Midbrain (tissue), 1 donor: Measurements from ENCODE around the gene PSORS1C1.

Experiments
- DNase-seq: peaks from one replicate; lab custom pipeline; 2025; lab: John Stamatoyannopoulos, UW

Gene PSORS1C1

GRCh38 chr6:31126396-31127175 is 12.0 kb downstream of the PSORS1C1 start:
- no peak for DNase-seq

- DNase-seq = peak; percentile 20
Measured at GRCh38 chr6:31128093-31128676, 13.6 kb downstream of the PSORS1C1 start.

GRCh38 chr6:31129130-31129529 is 14.5 kb downstream of the PSORS1C1 start:
- DNase-seq = no peak

GRCh38 chr6:31130751-31131150 is 16.2 kb downstream of the PSORS1C1 start:
- DNase-seq = no peak

GRCh38 chr6:31131595-31131994 is 17.0 kb downstream of the PSORS1C1 start:
- DNase-seq = no peak

DNA sequence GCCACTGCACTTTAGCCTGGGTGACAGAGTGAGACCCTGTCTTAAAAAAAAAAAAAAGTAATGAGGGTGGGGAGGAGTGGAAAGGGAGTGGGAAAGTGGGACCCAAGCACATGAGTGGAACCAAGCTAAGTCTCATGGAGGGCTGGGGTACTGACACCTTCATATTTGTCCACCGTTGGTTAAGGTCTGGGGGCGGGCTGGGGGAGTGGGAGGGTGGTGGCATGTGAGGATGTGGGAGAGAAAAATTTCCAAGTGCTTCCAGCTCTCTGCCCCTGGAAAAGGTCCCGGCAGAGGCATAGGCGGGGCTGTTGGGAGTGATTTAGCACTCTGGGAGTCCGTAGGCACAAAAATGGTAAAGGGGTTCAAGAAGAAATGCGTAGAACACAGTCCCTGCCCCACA is 18.2 kb downstream of the PSORS1C1 start:
- DNase-seq = no peak

DNA sequence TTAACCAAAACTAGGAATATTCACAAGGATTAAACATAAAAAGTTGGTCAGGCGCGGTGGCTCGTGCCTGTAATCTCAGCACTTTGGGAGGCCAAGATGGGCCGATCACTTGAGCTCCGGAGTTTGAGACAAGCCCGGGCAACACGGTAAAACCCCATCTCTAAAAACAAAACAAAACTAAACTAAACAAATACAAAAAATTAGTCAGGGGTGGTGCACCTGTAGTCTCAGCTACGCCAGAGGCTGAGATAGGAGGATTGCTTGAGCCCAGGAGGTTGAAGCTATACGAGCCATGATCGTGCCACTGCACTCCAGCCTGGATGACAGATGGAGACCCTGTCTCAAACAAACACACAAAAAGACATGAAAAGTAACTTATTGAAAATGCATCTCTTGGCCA is 21.1 kb downstream of the PSORS1C1 start:
- DNase-seq = no peak

DNA sequence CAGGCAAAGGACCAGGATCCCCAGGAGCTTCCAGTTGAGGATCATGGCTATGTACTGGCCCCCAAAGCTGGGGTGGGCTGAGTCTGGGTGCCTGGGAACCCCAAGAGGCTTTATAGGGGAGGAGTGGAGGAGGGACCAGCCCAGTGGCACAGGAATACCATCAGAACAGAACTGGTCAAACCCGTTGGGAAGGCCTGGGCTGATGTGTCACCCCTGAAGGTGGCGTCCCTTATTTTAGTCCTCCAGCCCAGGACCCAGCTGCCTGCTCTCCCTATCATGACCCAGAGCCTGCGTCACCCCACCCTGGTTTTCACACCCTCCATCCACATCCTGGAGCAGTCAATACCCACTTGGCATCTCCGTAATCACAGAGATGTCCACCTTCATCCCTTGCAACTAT is 24.4 kb downstream of the PSORS1C1 start, which contains the start of gene PSORS1C2:
Gene PSORS1C2 (minus strand): TSS at position 85 of the 400 bp plus-strand sequence. CDS start 40 bp downstream, at position 45.
- DNase-seq = no peak

DNA sequence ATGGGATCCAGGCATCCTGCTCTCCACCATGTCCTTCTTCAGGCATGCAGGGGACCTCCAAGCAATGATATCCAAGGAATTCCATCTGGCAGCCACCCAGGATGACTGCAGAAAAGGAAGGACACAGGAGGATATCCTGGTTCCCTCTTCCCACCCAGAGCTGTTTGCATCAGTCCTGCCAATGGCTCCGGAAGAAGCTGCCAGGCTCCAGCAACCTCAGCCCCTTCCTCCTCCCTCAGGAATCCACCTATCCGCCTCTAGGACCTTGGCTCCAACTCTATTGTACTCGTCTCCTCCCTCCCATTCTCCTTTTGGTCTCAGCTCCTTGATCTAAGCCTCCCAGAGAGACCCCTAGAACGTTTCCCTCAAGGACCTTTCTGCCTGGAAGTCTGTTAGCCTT is 25.0 kb downstream of the PSORS1C1 start:
- no peak for DNase-seq

DNA sequence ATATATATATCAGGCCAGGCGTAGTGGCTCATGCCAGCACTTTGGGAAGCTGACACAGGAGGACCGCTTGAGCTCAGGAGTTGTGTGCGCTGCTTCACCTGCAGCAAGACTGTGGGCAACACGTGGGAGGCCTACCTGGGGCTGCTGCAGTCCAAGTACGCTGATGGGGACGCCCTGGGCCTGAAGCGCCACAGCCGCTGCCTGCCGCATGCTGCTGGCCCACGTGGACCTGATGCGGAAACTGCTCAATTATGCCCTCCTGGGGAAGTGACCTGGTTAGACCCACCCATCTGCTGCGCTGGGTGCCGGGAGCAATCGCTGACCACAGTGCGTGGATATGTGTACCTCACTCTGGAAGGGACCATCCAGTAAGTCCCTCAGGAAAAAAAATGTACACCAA is 26.0 kb downstream of the PSORS1C1 start:
- no peak for DNase-seq

GRCh38 chr6:31142361-31142761 is 27.8 kb downstream of the PSORS1C1 start:
- no peak for DNase-seq

DNA sequence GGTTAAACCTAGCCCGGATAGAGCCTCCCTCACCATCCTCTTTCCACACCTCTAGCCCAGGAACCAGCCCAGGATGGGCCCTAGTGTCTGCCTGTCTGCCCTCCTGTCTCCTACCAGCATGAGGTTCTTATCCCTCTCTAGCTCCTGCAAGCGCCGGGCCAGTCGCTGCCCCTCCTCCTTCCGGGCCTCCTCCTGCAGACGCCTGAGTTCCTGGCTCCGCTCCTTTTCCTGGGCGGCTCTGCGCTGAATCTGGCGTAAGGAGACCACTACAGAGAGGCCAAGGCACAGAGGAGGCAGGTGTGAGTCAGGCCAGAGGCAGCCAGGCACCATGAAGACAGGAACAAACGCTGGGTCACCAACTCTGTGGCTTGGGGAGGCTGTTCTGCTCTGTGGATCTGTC is 28.5 kb downstream of the PSORS1C1 start:
- DNase-seq = no peak

- no peak for DNase-seq
Measured at GRCh38 chr6:31144296-31144969, 29.8 kb downstream of the PSORS1C1 start.

DNA sequence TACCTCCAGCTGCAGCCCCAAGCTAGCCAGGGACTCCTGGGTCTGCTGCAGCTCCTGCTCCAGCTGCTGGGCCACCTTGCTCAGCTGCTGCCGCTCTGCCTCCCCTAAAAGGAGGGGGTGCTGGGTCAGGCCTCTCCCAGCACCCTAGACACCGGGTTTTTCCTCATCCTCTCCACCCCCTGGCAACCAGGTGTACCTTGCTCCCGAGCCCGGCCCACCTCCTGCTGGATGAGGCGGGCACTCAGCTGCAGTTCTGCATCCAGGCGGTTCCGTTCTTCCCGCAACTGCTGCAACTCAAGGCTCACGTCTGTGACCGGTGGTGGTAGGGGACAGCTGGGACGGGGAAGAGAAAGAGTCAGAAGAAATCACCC is 30.4 kb downstream of the PSORS1C1 start:
- DNase-seq = no peak

- no peak for DNase-seq
Measured at GRCh38 chr6:31145386-31145785, 30.8 kb downstream of the PSORS1C1 start.

- DNase-seq = no peak
Measured at GRCh38 chr6:31149827-31150447, 35.3 kb downstream of the PSORS1C1 start.

DNA sequence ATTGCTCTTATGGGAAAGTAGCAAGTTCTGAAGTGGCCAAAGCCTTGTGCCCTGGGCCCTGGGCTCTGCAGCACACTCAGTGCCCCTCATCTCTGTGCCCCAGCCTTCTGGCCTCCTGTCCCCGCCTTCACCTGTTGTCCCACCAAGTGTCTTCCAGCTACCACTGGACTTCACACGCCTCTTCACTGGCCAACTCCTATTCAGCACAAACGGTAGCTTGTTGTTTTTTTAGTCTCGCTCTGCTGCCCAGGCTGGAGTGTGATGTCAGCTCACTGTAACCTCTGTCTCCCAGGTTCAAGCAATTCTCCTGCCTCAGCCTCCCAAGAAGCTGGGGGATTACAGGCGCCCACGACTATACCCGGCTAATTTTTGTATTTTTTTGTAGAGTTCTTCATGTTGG is 38.2 kb downstream of the PSORS1C1 start:
- no peak for DNase-seq

- DNase-seq = no peak
Measured at GRCh38 chr6:31154436-31154835, 39.8 kb downstream of the PSORS1C1 start.

- no peak for DNase-seq
Measured at GRCh38 chr6:31156641-31157040, 42.0 kb downstream of the PSORS1C1 start.

DNA sequence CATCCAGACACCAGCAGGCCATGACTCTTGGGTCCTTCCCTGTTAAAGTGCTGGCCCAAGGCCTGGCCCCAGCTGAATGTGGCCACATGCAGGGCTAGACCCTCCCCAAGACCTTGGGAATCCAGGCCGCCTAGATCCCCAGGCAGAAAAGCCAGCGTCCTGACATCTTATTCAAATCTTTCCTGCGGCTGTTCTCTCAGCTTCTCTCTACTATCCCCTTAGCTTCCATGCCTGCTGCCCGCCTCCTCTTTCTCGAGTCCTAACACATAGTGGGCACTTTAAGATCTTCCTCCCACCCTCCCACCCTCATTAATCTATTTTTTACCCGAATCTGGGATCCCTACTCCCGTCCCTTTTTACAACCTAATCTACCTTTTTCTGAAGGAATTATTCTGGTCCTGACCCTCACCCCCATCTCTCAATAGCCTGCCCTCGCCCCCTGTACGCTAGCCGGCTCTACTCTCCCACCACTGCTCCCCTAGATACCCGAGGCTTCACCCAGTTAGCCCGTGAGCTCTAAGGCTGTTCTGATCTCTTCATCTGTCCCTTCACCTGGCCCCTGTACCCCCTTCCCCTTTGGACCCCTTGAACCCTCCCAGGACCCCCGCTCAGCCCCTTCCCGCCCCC is 43.0 kb downstream of the PSORS1C1 start, which contains the start of gene CCHCR1:
Gene CCHCR1 (minus strand): TSS at position 290 of the 627 bp plus-strand sequence. CDS start 202 bp downstream, at position 88.
- DNase-seq = peak; percentile 9

GRCh38 chr6:31158140-31158862 is 43.7 kb downstream of the PSORS1C1 start, which contains the start of gene TCF19:
Gene TCF19, plus strand, starts transcription at chr6:31158589. Its CDS starts 881 bp downstream, at chr6:31159470.
- DNase-seq = peak; percentile 98
